H1 (cell line): Measurements from ENCODE around the gene MAPK8. TPM values are rescaled to one million over a fixed set of nuclear protein-coding genes. Genes with fewer than 3 reads are reported as not detected.

Experiments
- CTCF ChIA-PET: fragments of 300-600 bp; sonication (Branson Sonifier 250); formaldehyde crosslinking; loops from one replicate; lab custom pipeline; 2021; ENCODE audit not compliant: partially characterized antibody; lab: Charles Lee
- POLR2A ChIA-PET: fragments of 300-600 bp; sonication (Branson Sonifier 250); formaldehyde crosslinking; loops from one replicate; lab custom pipeline; 2021; ENCODE audit warnings: inconsistent platforms; ENCODE audit not compliant: partially characterized antibody; lab: Charles Lee
- DNase-seq, 2 experiments: peaks; one replicate each; pipeline versions ENCODE4 v3.0.0 to v3.0.0-alpha.2; 2010 to 2022; ENCODE audit warnings: low spot score in 2 of 2, low read depth in 1 of 2, mixed read lengths in 1 of 2
- FAIRE-seq: peaks from 2 replicates; lab custom pipeline; 2011; peaks lifted over from hg19 to GRCh38; lab: Jason Lieb, UNC
- H2AFZ ChIP-seq: 2 replicates; pipeline ENCODE4 v1.8.1; 2012; ENCODE audit warnings: low read length, inconsistent platforms
- H2AK5ac ChIP-seq: 2 replicates; pipeline ENCODE4 v1.6.1; 2013; ENCODE audit warnings: low read depth, low read length
- H2BK120ac ChIP-seq: replicated peaks from 2 replicates; pipeline ENCODE3; 2013; ENCODE audit warnings: low read depth, low read length, inconsistent platforms
- H2BK12ac ChIP-seq: 2 replicates; pipeline ENCODE4 v1.6.1; 2013; ENCODE audit warnings: low read depth, low read length
- H2BK15ac ChIP-seq: 2 replicates; pipeline ENCODE4 v1.6.1; 2013; ENCODE audit warnings: low read length
- H2BK20ac ChIP-seq: 2 replicates; pipeline ENCODE4 v1.6.1; 2013; ENCODE audit warnings: low read length
- H2BK5ac ChIP-seq: 2 replicates; pipeline ENCODE4 v1.6.1; 2013; ENCODE audit warnings: low read depth, low read length
- H3K14ac ChIP-seq: 2 replicates; pipeline ENCODE4 v1.6.1; 2013; ENCODE audit warnings: inconsistent platforms; ENCODE audit not compliant: insufficient read length
- H3K18ac ChIP-seq: 2 replicates; pipeline ENCODE4 v1.6.1; 2013; ENCODE audit warnings: low read length; ENCODE audit errors: extremely low read depth
- H3K23ac ChIP-seq: 2 replicates; pipeline ENCODE4 v1.6.1; 2013; ENCODE audit warnings: inconsistent platforms; ENCODE audit not compliant: insufficient read length
- H3K23me2 ChIP-seq: 2 replicates; pipeline ENCODE4 v1.6.1; 2013; ENCODE audit warnings: low read depth, low read length
- H3K27ac ChIP-seq: 2 replicates; pipeline ENCODE4 v1.6.1; 2011; ENCODE audit warnings: low read depth, low read length, inconsistent platforms
- H3K27me3 ChIP-seq, 4 experiments: replicated peaks in 1 of 4; 1 replicate in 1 of 4; 2 replicates in 3 of 4; pipeline versions ENCODE4 v1.6.1 to v1.8.1; 2011 to 2013; ENCODE audit warnings: low read length in 3 of 4, mild to moderate bottlenecking in 3 of 4, inconsistent platforms in 2 of 4, mixed read lengths in 2 of 4, moderate library complexity in 1 of 4; ENCODE audit not compliant: control insufficient read depth in 3 of 4, insufficient read depth in 3 of 4; ENCODE audit errors: extremely low read depth in 1 of 4
- H3K36me3 ChIP-seq, 4 experiments: 2 replicates each; pipeline versions ENCODE4 v1.6.1 to v1.8.1; 2011 to 2013; ENCODE audit warnings: mild to moderate bottlenecking in 4 of 4, low read length in 3 of 4, moderate library complexity in 2 of 4, control low read depth in 1 of 4, inconsistent platforms in 1 of 4; ENCODE audit not compliant: insufficient read depth in 4 of 4, control insufficient read depth in 2 of 4
- H3K4ac ChIP-seq: replicated peaks from 2 replicates; pipeline ENCODE3; 2013; ENCODE audit warnings: low read length, low read depth, mixed read lengths, inconsistent platforms; ENCODE audit not compliant: insufficient read length
- H3K4me1 ChIP-seq, 4 experiments: replicated peaks in 1 of 4; 1 replicate in 1 of 4; 2 replicates in 3 of 4; pipeline versions ENCODE4 v1.6.1 to v1.8.1; 2011 to 2013; ENCODE audit warnings: low read length in 3 of 4, inconsistent platforms in 2 of 4, mixed read lengths in 1 of 4; ENCODE audit not compliant: insufficient read depth in 4 of 4, control insufficient read depth in 3 of 4
- H3K4me2 ChIP-seq, 2 experiments: 2 replicates each; pipeline versions ENCODE4 v1.6.1 to v1.8.1; 2011 to 2013; ENCODE audit warnings: low read depth in 2 of 2, low read length in 2 of 2, control low read depth in 1 of 2, inconsistent platforms in 1 of 2, mild to moderate bottlenecking in 1 of 2; ENCODE audit not compliant: insufficient read depth in 1 of 2
- H3K4me3 ChIP-seq, 4 experiments: fragments of 200-600, 300-600 bp in 1 of 4; sonication (generic), shearing (Covaris generic), sonication (Bioruptor Twin) in 1 of 4; 2 replicates each; pipeline versions ENCODE4 v1.5.1 to v1.8.1; 2011 to 2016; ENCODE audit warnings: low read length in 4 of 4, low read depth in 3 of 4, control low read depth in 2 of 4, inconsistent platforms in 2 of 4, mild to moderate bottlenecking in 2 of 4, mixed read lengths in 1 of 4, moderate library complexity in 1 of 4; ENCODE audit not compliant: insufficient read depth in 2 of 4; ENCODE audit errors: extremely low read depth in 1 of 4
- H3K56ac ChIP-seq: replicated peaks from 2 replicates; pipeline ENCODE3; 2013; ENCODE audit warnings: low read depth, mild to moderate bottlenecking, mixed read lengths, low read length, inconsistent platforms; ENCODE audit not compliant: insufficient read length
- H3K79me1 ChIP-seq: 2 replicates; pipeline ENCODE4 v1.6.1; 2013; ENCODE audit warnings: low read depth, low read length, control low read depth
- H3K79me2 ChIP-seq, 2 experiments: 2 replicates each; pipeline versions ENCODE4 v1.6.1 to v1.8.1; 2012 to 2013; ENCODE audit warnings: low read length in 2 of 2, mild to moderate bottlenecking in 2 of 2, inconsistent platforms in 1 of 2; ENCODE audit not compliant: insufficient read depth in 2 of 2, control insufficient read depth in 1 of 2
- H3K9ac ChIP-seq, 4 experiments: replicated peaks in 1 of 4; 1 replicate in 1 of 4; 2 replicates in 3 of 4; pipeline versions ENCODE4 v1.6.1 to v1.8.1; 2011 to 2013; ENCODE audit warnings: low read depth in 3 of 4, low read length in 3 of 4, control low read depth in 2 of 4, mild to moderate bottlenecking in 2 of 4, moderate library complexity in 2 of 4, inconsistent platforms in 1 of 4; ENCODE audit errors: extremely low read depth in 1 of 4
- H3K9me3 ChIP-seq, 2 experiments: 2 replicates each; pipeline versions ENCODE4 v1.6.1 to v1.8.1; 2012 to 2013; ENCODE audit warnings: mild to moderate bottlenecking in 2 of 2, moderate library complexity in 2 of 2, control low read depth in 1 of 2, inconsistent platforms in 1 of 2, low read depth in 1 of 2, low read length in 1 of 2, mixed read lengths in 1 of 2; ENCODE audit not compliant: insufficient read depth in 2 of 2
- H4K20me1 ChIP-seq, 2 experiments: replicated peaks in 1 of 2; 2 replicates each; pipeline versions ENCODE3 to v1.8.1; 2011 to 2013; ENCODE audit warnings: inconsistent platforms in 2 of 2, low read length in 2 of 2, mild to moderate bottlenecking in 1 of 2; ENCODE audit not compliant: insufficient read depth in 2 of 2, control insufficient read depth in 1 of 2
- H4K5ac ChIP-seq: 2 replicates; pipeline ENCODE4 v1.6.1; 2013; ENCODE audit warnings: low read length, low read depth, mixed read lengths, inconsistent platforms; ENCODE audit not compliant: insufficient read length
- H4K8ac ChIP-seq: 2 replicates; pipeline ENCODE4 v1.8.0; 2013; ENCODE audit warnings: mild to moderate bottlenecking, moderate library complexity, low read length, inconsistent platforms; ENCODE audit not compliant: insufficient read depth; ENCODE audit errors: extremely low read depth
- H4K91ac ChIP-seq: replicated peaks from 2 replicates; pipeline ENCODE3; 2013; ENCODE audit warnings: low read length, mixed read lengths, inconsistent platforms; ENCODE audit not compliant: insufficient read length
- ASH2L ChIP-seq: fragments of 200-600, 300-600 bp; sonication (generic); IDR thresholded peaks from one replicate; pipeline ENCODE4 v1.7.1; 2017; ENCODE audit warnings: low read length
- BACH1 ChIP-seq: IDR thresholded peaks from 2 replicates; pipeline ENCODE4 v1.6.1; 2012; ENCODE audit warnings: low read length, improper control_type of control experiment
- BRCA1 ChIP-seq: IDR thresholded peaks from 2 replicates; pipeline ENCODE4 v1.6.1; 2012; ENCODE audit warnings: low read depth, low read length, improper control_type of control experiment
- CHD2 ChIP-seq: IDR thresholded peaks from 2 replicates; pipeline ENCODE4 v1.6.1; 2012; ENCODE audit warnings: low read length, improper control_type of control experiment
- CREB1 ChIP-seq: IDR thresholded peaks from 2 replicates; pipeline ENCODE4 v1.6.1; 2012; ENCODE audit warnings: inconsistent platforms
- EP300 ChIP-seq, 2 experiments: IDR thresholded peaks; 1 replicate in 1 of 2; 2 replicates in 1 of 2; pipeline ENCODE4 v1.6.1; 2011 to 2012; ENCODE audit warnings: low read depth in 2 of 2, low read length in 2 of 2, mild to moderate bottlenecking in 2 of 2, borderline replicate concordance in 1 of 2, inconsistent platforms in 1 of 2, moderate library complexity in 1 of 2
- GTF2F1 ChIP-seq: IDR thresholded peaks from 2 replicates; pipeline ENCODE4 v1.6.1; 2012; ENCODE audit warnings: low read depth, low read length, improper control_type of control experiment, borderline replicate concordance
- HDAC6 ChIP-seq: IDR thresholded peaks from one replicate; pipeline ENCODE4 v1.7.1; 2012; ENCODE audit warnings: low read depth, mild to moderate bottlenecking, inconsistent platforms, low read length, moderate library complexity
- JUN ChIP-seq: IDR thresholded peaks from 2 replicates; pipeline ENCODE4 v1.6.1; 2011; ENCODE audit warnings: low read depth, mild to moderate bottlenecking, improper control_type of control experiment, low read length
- KDM4A ChIP-seq: IDR thresholded peaks from one replicate; pipeline ENCODE4 v1.7.1; 2012; ENCODE audit warnings: low read depth, mild to moderate bottlenecking, moderate library complexity, low read length, inconsistent platforms; ENCODE audit not compliant: severe bottlenecking
- KDM5A ChIP-seq: fragments of 200-600 bp; IDR thresholded peaks from 2 replicates; pipeline ENCODE4 v1.7.1; 2012; ENCODE audit warnings: mild to moderate bottlenecking, low read length, inconsistent platforms, mixed read lengths
- RAD21 ChIP-seq, 2 experiments: IDR thresholded peaks in 1 of 2; conservative IDR thresholded peaks in 1 of 2; 2 replicates each; pipeline ENCODE4 v1.6.1; 2011; ENCODE audit warnings: low read depth in 2 of 2, low read length in 2 of 2, improper control_type of control experiment in 1 of 2, inconsistent platforms in 1 of 2, mild to moderate bottlenecking in 1 of 2, moderate library complexity in 1 of 2
- SAP30 ChIP-seq: fragments of 300-600 bp; sonication (generic); IDR thresholded peaks from 2 replicates; pipeline ENCODE4 v1.7.1; 2012; ENCODE audit warnings: low read length, moderate library complexity, mild to moderate bottlenecking, inconsistent platforms; ENCODE audit not compliant: insufficient read depth, insufficient replicate concordance
- SP2 ChIP-seq: IDR thresholded peaks from 2 replicates; pipeline ENCODE4 v1.6.1; 2012; ENCODE audit warnings: mild to moderate bottlenecking, low read length, inconsistent platforms
- WGBS, 2 experiments: shearing (Covaris generic) in 1 of 2; methylation state at CpG; one replicate each; pipeline versions ENCODE4 v1.1.6 to v1.1.7; 2013 to 2015; ENCODE audit warnings: low lambda C conversion rate in 2 of 2, mixed read lengths in 2 of 2, inconsistent platforms in 1 of 2, low coverage in 1 of 2, missing lambda C conversion rate in 1 of 2; ENCODE audit not compliant: insufficient replicate concordance in 2 of 2, insufficient coverage in 1 of 2, insufficient read length in 1 of 2; ENCODE audit errors: extremely low coverage in 1 of 2, missing lambda C conversion rate in 1 of 2; 5-methylcytosine and 5-hydroxymethylcytosine counted together
- polyA plus RNA-seq, 7 experiments: library from polyadenylated mRNA; depleted of rRNA in 3 of 7; stranded (reverse) in 5 of 7; unstranded in 2 of 7; fragments of >200 nt in 5 of 7; fragments of 200-250 nt in 2 of 7; gene quantifications; 1 replicate in 5 of 7; 2 replicates in 1 of 7; 4 replicates in 1 of 7; pipeline versions ENCODE4 v1.2.1 to v1.2.3, GENCODE V29; 2011 to 2013; ENCODE audit warnings: missing spikeins in 2 of 7, mixed read lengths in 2 of 7
- total RNA-seq: library from RNA; stranded (reverse); fragmentation: NEBNext Ultra II Directional; extraction: Animal tissue kit (Norgen Biotek cat#: 25700); gene quantifications from 2 replicates; pipeline ENCODE4 v1.2.1, GENCODE V29; 2021

Gene MAPK8
- total and polyA plus RNA-seq, 2 of the 8 experiments (the other 6 are each of a cell fraction or from before 2014, with no cell fraction given), result 23.3 to 71.3 TPM

DNA sequence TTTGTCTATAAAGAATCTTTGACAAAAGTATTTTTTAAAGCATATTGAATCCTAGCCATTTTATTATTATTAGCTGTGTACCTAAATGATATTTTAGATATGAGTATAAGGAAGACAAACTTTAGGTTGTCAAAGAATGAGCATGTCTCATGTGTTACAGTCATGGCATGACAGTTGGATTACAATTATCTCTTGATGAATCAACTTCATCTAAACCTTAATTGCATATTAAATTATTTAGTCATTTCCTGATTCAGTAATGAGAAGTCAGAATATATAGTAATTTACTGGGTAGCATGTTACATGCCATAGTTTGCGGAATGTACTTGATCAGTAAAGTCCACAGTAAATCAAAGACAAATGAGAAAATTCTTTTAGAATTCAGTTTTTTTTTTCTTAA lies 59.2 kb downstream of the MAPK8 start:
- H2AFZ ChIP-seq, result no peak overlapping the region
- H3K23ac ChIP-seq, result no peak overlapping the region
- H3K36me3 ChIP-seq, result no peaks in the 10 kb centered on the region
- no peak for TF ChIP-seq JUN
- no peak for TF ChIP-seq HDAC6
- TF ChIP-seq SAP30, result no peak
- no peak for TF ChIP-seq ASH2L
- no peak for TF ChIP-seq RAD21 (IDR thresholded peaks at IDR 0.05 in 1 of 2, conservative IDR thresholded peaks at IDR 0.05 in 1 of 2; ENCODE audit: low read depth in 2 of 2, low read length in 2 of 2)
- no peak for TF ChIP-seq KDM4A
- no peak for TF ChIP-seq BACH1
- no peak for TF ChIP-seq CREB1
- TF ChIP-seq GTF2F1, result no peak
- no peak for TF ChIP-seq SP2
- TF ChIP-seq CHD2, result no peak
- no peak for TF ChIP-seq KDM5A
- no peak for TF ChIP-seq EP300 (IDR thresholded peaks at IDR 0.05; ENCODE audit: borderline replicate concordance in 1 of 2, low read depth in 2 of 2, low read length in 2 of 2)
- TF ChIP-seq BRCA1, result no peak
- no peak overlapping the region for H3K18ac ChIP-seq
- no peak overlapping the region for H2BK5ac ChIP-seq
- no peak overlapping the region for H4K91ac ChIP-seq
- H4K5ac ChIP-seq, result no peak overlapping the region
- peaks cover 0 to 71% of the 10 kb centered on the region in 2 experiments; a peak in 3 of 4 replicates for H3K79me2 ChIP-seq
- peaks cover 0 to 3% of the 10 kb centered on the region in 2 experiments for H4K20me1 ChIP-seq
- ChIA-PET CTCF (interaction anchor here (1.1 to 1.9 kb wide), 4 partner anchors 18 to 291 kb away, joined by 3 to 7 read pairs (median 5); no protein-coding TSS in a partner anchor), POLR2A (no interaction called here)
- H3K4ac ChIP-seq, result no peak overlapping the region
- DNase-seq (no peak), FAIRE-seq (no peak)
- H2BK12ac ChIP-seq, result no peak overlapping the region
- no peak overlapping the region for H3K14ac ChIP-seq
- H3K56ac ChIP-seq, result no peak overlapping the region
- H3K79me1 ChIP-seq, result no peaks in the 10 kb centered on the region
- no peak overlapping the region for H2BK120ac ChIP-seq
- H3K9ac ChIP-seq, result no peak overlapping the region
- H2BK15ac ChIP-seq, result no peak overlapping the region
- 100% methylated on average over 1 of the region's 1 CpG; no CpG with 5 or more reads in 1 of the 2 experiments for WGBS, 2 experiments
- H4K8ac ChIP-seq, result no peak overlapping the region
- H3K4me2 ChIP-seq, result no peak overlapping the region
- H3K23me2 ChIP-seq, result no peaks in the 10 kb centered on the region; the same call in 1 of the 2 replicates
- H3K27me3 ChIP-seq, result no peaks in the 10 kb centered on the region
- no peak overlapping the region for H2AK5ac ChIP-seq
- H3K9me3 ChIP-seq, result no peaks in the 10 kb centered on the region
- no peak overlapping the region for H2BK20ac ChIP-seq
- H3K4me3 ChIP-seq, result no peak overlapping the region
- peaks cover 0 to 3% (median 0%) of the 10 kb centered on the region in 4 experiments; a peak in 1 of 7 replicates for H3K4me1 ChIP-seq
- no peak overlapping the region for H3K27ac ChIP-seq
